Natural killer cell (primary cell): ENCODE measurements around the gene PHACTR3. TPM values are rescaled to one million over a fixed set of nuclear protein-coding genes. Genes with fewer than 3 reads are reported as not detected.
A peak's percentile ranks its signal among the peaks of the same experiment; 100 is the strongest.

Experiments
- ATAC-seq, 3 donors: fragments of 150-1000 bp in 2 of 3; fragments of 200-7000 bp in 1 of 3; cut with Tn5 transposase; 1 replicate in 1 of 3; 2 replicates in 2 of 3; pipeline ENCODE4 v1.10.0; 2021; ENCODE audit warnings: mild to moderate bottlenecking in 2 of 3, moderate library complexity in 2 of 3
- DNase-seq, 2 donors: peaks; one replicate each; pipeline versions ENCODE4 v3.0.0 to v3.0.0-alpha.2; 2013 to 2021; ENCODE audit warnings: mixed read lengths in 1 of 2
- H3K27ac ChIP-seq: one replicate; pipeline ENCODE4 v1.5.1; 2013; ENCODE audit warnings: mild to moderate bottlenecking, low read length
- H3K27me3 ChIP-seq: one replicate; pipeline ENCODE4 v1.6.1; 2013; ENCODE audit warnings: low read length; ENCODE audit not compliant: control insufficient read depth, insufficient read depth
- H3K36me3 ChIP-seq: one replicate; pipeline ENCODE4 v1.6.1; 2013; ENCODE audit warnings: low read length; ENCODE audit not compliant: control insufficient read depth, insufficient read depth
- H3K4me1 ChIP-seq: one replicate; pipeline ENCODE4 v1.6.1; 2013; ENCODE audit warnings: low read length; ENCODE audit not compliant: control insufficient read depth, insufficient read depth
- H3K4me3 ChIP-seq: one replicate; pipeline ENCODE4 v1.5.1; 2013; ENCODE audit warnings: low read length
- H3K9me3 ChIP-seq: one replicate; pipeline ENCODE4 v1.6.1; 2013; ENCODE audit warnings: low read length; ENCODE audit not compliant: control insufficient read depth, insufficient read depth
- H3K27ac Mint-ChIP-seq, 2 donors: one replicate each; pipeline ENCODE4 v1.8.0; 2022; ENCODE audit warnings: mild to moderate bottlenecking in 2 of 2, mixed read lengths in 2 of 2, moderate library complexity in 1 of 2
- H3K27me3 Mint-ChIP-seq, 2 donors: one replicate each; pipeline ENCODE4 v1.8.0; 2022; ENCODE audit warnings: low read depth in 2 of 2, mixed read lengths in 2 of 2
- H3K36me3 Mint-ChIP-seq: one replicate; pipeline ENCODE4 v1.8.0; 2022; ENCODE audit warnings: mixed read lengths
- H3K4me1 Mint-ChIP-seq, 2 donors: one replicate each; pipeline ENCODE4 v1.8.0; 2022; ENCODE audit warnings: mixed read lengths in 2 of 2
- H3K4me3 Mint-ChIP-seq: one replicate; pipeline ENCODE4 v1.8.0; 2022; ENCODE audit warnings: mild to moderate bottlenecking, moderate library complexity, mixed read lengths
- H3K9me3 Mint-ChIP-seq, 2 donors: one replicate each; pipeline ENCODE4 v1.8.0; 2022; ENCODE audit warnings: mixed read lengths in 2 of 2
- CTCF ChIP-seq: fragments of 200-600 bp; IDR thresholded peaks from one replicate; pipeline ENCODE4 v1.8.0; 2022; ENCODE audit warnings: antibody characterized with exemption
- WGBS: methylation state at CpG from one replicate; pipeline ENCODE4 v1.1.7; 2013; ENCODE audit warnings: missing lambda C conversion rate; ENCODE audit not compliant: insufficient coverage; 5-methylcytosine and 5-hydroxymethylcytosine counted together
- intact Hi-C: fragments of 100-400 bp; cut with micrococcal nuclease; formaldehyde crosslinking; loops from one replicate; pipeline ENCODE4 v1.14.2; 2022
- total RNA-seq, 4 donors: library from RNA; stranded (reverse); fragments of 120-200 nt in 1 of 4; gene quantifications; one replicate each; pipeline versions ENCODE4 v1.2.3 to v1.2.4, GENCODE V29; 2013 to 2022

PHACTR3 gene
- total RNA-seq, 3 donors from 2014 or later (not counting 1 experiment from before 2014, with no cell fraction given), result not detected

- ATAC-seq (no peak), DNase-seq (peak in 1 of 2 donors; percentile 11)
- H3K9me3 ChIP-seq, result no peaks in the 10 kb centered on the region
- no peak overlapping the region for H3K27ac ChIP-seq
- 83% methylated on average over 6 of the region's 6 CpGs for WGBS
- Mint-ChIP-seq H3K9me3 (no peaks in the 10 kb centered on the region), H3K4me1 (no peaks in the 10 kb centered on the region), H3K4me3 (no peak overlapping the region), H3K27ac (no peak overlapping the region), H3K27me3 (peaks cover 3 to 9% of the 10 kb centered on the region in 2 donors), H3K36me3 (no peaks in the 10 kb centered on the region)
- H3K4me3 ChIP-seq, result no peak overlapping the region
- no peaks in the 10 kb centered on the region for H3K36me3 ChIP-seq
- intact Hi-C loops, result no loop called here
- TF ChIP-seq CTCF, result no peak
- H3K27me3 ChIP-seq, result no peaks in the 10 kb centered on the region
- H3K4me1 ChIP-seq, result no peaks in the 10 kb centered on the region
These were observed 179.3 kb downstream of the PHACTR3 start for GRCh38 chr20:59783641-59784010.

GRCh38 chr20:59784365-59784764 is 180.0 kb downstream of the PHACTR3 start:
- ATAC-seq (no peak), DNase-seq (no peak)
- Mint-ChIP-seq H3K9me3 (no peaks in the 10 kb centered on the region), H3K4me3 (no peak overlapping the region), H3K36me3 (no peaks in the 10 kb centered on the region), H3K4me1 (no peaks in the 10 kb centered on the region), H3K27me3 (peaks cover 10 to 11% of the 10 kb centered on the region in 2 donors), H3K27ac (no peak overlapping the region)
- Histone ChIP-seq H3K4me3 (no peak overlapping the region), H3K36me3 (no peaks in the 10 kb centered on the region), H3K27me3 (no peaks in the 10 kb centered on the region), H3K4me1 (no peaks in the 10 kb centered on the region), H3K9me3 (no peaks in the 10 kb centered on the region), H3K27ac (no peak overlapping the region)
- 95% methylated on average over 5 of the region's 5 CpGs for WGBS
- intact Hi-C loops, result no loop called here
- no peak for TF ChIP-seq CTCF

- H3K4me3 Mint-ChIP-seq, result no peak overlapping the region
These were observed 180.7 kb downstream of the PHACTR3 start for GRCh38 chr20:59784791-59785668.

More at GRCh38 chr20:59784791-59785668, 180.7 kb downstream of the PHACTR3 start:
- Mint-ChIP-seq H3K36me3 (no peaks in the 10 kb centered on the region), H3K9me3 (no peaks in the 10 kb centered on the region), H3K27ac (no peak overlapping the region), H3K27me3 (peaks cover 11 to 17% of the 10 kb centered on the region in 2 donors), H3K4me1 (no peaks in the 10 kb centered on the region)
- H3K27me3 ChIP-seq, result no peaks in the 10 kb centered on the region
- intact Hi-C loops, result no loop called here
- no peak overlapping the region for H3K27ac ChIP-seq
- 74% methylated on average over 14 of the region's 16 CpGs for WGBS
- no peak overlapping the region for H3K4me3 ChIP-seq
- no peaks in the 10 kb centered on the region for H3K4me1 ChIP-seq
- ATAC-seq (peak in 1 of 3 donors; percentile 11), DNase-seq (peak in 1 of 2 donors; percentile 2)
- no peaks in the 10 kb centered on the region for H3K36me3 ChIP-seq
- H3K9me3 ChIP-seq, result no peaks in the 10 kb centered on the region
- no peak for TF ChIP-seq CTCF
